SKM-1 treated with dmso at 0.1 percent for 144 hours (cell line): ENCODE results near the gene EPB41.
"Not testable (repeated sequence)": the region's sequence is repeated elsewhere in the genome, so short reads cannot be mapped to it uniquely, and the experiment has no call there.

Experiments
- DNase-seq: peaks from one replicate; lab custom pipeline; 2025; ENCODE audit not compliant: unreplicated experiment; lab: John Stamatoyannopoulos, UW

EPB41 gene

DNA sequence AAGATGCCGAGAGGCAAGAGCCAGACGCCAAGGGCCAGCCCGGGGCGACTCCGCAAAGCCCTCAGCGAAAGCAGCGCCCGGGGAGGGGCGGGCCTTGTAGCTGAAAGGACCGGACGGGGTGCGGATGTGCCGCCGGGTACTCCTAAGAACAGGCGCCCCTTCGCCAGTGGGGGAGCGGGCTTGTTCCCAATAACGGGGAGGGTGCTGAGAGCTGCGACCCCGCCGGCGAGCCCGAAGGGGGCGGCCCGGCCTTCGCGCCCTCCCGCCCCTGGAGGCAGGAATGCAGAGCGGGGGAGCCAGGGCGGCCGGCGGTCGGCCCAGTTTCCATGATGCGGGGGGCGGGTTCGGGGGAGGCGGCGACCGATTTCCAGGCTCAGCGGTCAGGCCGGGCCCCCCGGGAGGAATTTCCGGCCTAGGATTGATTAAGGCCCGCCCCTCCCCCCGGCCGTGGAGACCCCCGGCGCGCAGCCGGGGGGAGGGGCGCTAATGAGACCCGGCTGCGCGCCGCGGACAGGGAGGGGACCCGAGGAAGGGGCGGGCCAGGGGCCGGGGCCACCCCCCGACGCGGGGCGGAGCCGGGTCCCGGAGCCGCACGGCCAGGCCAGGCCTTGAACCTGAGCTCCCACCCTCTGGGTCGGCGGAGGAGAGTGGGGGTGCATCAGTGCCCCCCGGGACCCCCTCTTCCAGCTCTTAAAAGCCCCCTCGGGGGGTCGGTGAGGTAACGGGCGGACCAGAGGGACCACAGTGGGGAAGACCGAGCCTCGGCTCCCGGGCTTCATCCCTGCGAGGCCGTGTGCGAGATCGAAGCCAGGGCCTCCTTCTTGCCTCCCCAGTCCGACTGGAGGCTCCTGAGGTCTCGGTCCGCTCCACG lies 210.2 kb downstream of the EPB41 start:
- DNase-seq = no peak

DNA sequence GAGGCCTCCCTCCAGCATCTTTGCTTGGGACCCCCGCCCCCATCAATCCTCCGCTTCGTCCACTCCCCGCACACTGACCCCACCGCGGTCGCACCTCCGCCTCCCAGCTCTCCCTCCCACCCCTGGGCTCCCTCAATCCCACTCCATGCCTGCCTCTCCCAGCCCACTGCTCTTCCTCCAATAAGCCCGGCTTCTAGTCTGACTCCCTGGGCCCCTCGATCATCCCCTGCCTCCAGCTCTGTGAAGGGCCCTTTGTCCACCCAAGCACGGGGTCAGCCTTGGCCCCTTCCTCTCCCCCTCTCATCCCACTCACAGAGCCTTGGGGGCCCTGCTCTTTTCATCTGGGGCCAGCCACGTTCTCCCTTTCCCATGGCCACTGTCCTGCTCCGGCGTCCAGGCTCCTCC lies 210.9 kb downstream of the EPB41 start:
- no peak for DNase-seq

DNA sequence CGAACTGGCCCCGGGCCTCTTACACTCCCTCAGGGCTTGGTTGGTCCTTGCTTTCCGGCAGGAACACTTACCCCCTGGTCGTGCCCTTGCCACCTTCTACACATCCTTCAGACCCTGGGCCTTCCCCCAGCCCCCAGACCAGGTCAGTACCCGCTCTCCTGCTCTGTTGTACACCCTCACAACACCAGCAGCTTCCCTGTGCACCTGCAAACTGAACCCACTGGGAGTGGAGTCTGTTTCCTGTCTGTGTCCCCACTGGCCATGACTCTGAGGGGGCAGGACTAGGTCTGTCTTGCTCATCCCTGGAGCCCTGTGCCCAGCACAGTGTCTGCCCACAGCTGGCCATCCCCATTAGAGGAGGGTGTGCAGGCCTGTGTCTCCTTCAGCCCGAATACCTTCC lies 211.4 kb downstream of the EPB41 start:
- no peak for DNase-seq

DNA sequence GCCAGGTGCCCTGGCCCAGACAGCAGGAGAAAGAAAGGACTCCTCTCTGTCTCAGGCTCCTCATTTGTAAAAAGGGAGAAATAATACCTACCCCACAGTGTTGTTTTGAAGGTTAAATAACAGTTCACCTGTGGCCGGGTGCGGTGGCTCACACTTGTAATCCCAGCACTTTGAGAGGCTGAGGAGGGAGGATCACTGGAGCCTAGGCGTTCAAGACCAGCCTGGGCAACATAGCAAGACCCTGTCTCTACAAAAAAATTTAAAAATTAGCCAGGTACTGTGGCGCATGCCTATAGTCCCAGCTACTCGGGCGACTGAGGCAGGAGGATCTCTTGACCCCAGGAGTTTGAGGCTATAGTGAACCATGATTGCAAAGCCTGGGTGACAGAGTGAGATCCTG lies 211.8 kb downstream of the EPB41 start:
- DNase-seq = no peak

GRCh38 chr1:29128739-29129138 lies 214.4 kb downstream of the EPB41 start:
- DNase-seq = no peak

DNA sequence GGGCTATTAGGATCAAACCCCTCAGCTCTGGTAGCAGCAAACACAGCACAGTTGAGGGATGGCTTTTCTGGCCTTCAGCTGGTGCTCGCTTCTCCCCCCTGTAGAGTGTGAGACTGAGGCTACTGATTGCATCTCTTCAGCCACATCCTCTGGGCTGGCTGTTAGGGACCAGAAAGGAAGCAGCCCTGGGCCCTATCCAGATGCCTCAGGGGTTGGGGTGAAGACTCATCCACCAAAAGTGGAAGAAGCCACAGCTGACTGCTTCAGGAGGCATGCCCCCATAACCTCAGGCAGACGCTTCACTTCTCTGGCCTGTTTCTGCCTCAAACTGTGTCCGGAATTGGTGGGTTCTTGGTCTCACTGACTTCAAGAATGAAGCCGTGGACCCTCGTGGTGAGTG lies 215.5 kb downstream of the EPB41 start:
- no peak for DNase-seq

GRCh38 chr1:29131056-29131455 lies 216.7 kb downstream of the EPB41 start:
- not testable (repeated sequence) for DNase-seq

GRCh38 chr1:29133861-29134694 lies 219.7 kb downstream of the EPB41 start:
- DNase-seq = no peak

GRCh38 chr1:29134695-29135028 lies 220.3 kb downstream of the EPB41 start:
- no peak for DNase-seq

- no peak for DNase-seq
Observed at GRCh38 chr1:29136391-29136915, 222.1 kb downstream of the EPB41 start.

DNA sequence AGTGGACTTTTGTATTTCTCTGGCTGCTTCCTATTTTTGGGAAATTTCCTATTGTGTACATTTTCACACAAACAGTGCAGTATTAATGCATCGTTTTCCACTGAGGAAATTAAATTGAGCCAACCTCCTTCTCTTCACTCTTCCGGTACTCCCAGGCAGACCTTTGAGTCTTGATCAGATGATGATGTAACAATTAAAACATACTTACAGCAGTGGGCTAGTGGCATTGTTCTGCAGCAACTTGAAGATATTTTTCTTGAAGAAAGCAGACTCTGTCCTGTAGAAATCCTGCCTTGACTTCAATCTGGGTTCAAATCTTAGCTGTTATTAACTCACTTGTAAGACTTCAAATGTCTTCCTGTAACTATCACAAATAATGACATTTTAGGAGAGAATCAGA lies 228.3 kb downstream of the EPB41 start:
- no peak for DNase-seq

DNA sequence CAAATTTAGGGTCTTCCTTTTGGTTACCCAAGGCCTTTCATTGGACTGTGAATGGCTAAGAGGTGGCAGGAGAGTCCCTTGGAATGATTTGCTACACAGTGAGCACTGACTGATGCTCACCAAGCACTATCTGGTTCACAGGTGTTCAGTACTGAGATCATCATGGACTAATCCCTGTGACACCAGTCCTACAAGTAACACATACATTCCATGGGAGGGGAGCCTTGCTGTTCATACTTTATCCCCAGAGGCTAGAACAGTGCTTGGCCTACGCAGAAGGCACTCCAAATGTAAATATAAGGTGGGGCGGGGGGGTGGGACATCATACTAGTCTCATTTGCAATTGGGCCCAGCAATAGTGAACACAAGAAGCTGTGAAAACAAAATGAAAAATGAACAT lies 229.8 kb downstream of the EPB41 start:
- no peak for DNase-seq

DNA sequence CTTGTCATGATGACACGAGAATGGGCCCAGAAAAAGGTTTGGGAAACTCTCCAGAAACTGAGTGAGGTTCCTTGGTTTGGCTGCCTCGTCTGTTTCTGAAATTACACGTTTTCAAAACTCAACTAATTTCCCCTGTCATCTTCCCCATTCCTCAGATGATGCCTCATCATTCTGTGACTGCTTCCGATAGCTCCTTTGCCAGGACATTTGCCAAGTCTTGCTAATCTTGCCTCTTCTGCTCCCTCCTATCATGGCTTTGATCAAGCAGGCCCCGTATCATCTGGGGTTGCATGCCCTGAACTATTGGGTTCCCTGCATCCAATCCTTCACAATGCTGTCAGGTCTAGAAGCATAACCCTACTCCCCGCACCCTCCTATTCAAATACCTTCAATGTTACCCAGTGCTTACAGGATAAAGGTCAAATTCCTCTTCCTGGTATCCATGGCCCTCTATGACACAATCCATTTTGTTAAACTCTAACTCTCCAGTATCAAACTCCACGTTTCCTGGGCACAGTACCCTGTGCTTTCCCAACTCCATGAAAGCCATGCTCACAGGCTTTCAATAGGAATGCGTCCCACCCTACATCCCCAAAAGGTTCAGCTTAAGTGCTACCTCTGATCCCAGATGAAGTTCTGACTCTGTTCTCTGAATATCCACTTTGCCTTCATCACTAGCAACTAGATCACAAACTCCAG lies 231.5 kb downstream of the EPB41 start:
- no peak for DNase-seq

DNA sequence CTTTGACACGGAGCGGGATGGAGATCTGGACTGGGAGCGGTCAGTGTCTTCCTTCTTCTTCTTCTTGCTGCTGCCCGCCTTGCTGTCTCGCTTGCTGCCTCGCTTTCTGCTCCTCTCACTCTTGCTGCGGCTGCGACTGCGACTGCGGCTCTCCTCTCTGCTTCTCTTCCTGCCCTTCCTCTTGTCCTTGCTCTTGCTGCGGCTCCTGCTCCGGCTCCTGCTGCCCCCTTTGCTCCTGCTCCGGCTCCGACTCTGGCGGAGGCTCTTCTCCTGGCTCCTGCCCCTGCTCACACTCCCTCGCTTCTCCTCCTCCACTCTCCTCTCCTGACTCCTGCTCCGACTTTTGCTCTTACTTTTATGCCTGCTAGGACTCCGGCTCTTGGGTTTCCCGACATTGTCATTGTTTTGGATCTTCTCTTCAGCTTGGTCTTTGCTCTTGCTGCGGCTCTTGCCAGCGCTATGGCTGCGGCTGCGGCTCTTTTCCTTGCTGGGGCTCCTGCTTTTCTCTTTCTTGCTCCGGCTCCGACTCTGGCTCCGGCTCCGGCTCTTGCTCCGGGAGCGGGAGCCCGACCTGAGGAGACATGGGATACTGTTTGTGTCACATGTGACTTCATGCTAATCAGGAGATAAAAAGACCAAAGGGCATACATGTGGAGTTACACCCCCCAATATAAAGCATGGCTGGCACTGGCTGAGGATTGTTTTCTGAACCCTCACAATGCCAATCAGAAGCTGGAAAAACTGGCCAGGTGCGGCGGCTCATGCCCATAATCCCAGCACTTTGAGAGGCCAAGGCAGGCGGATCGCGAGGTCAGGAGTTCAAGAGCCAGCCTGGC lies 234.5 kb downstream of the EPB41 start:
- no peak for DNase-seq

DNA sequence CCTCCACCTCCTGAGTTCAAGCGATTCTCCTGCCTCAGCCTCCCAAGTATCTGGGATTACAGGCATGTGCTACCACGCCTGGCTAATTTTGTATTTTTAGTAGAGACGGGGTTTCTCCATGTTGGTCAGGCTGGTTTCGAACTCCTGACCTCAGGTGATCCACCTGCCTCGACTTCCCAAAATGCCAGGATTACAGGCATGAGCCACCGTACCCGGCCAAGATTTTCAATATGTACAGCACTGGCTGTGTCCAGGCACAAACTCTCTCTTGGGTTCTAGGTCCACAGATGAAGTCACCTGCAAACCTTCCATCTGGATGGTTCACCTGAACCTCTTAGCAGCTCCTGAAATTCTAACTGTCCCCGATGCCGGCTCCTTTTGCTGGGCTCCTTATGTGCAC lies 236.0 kb downstream of the EPB41 start:
- not testable (repeated sequence) for DNase-seq

DNA sequence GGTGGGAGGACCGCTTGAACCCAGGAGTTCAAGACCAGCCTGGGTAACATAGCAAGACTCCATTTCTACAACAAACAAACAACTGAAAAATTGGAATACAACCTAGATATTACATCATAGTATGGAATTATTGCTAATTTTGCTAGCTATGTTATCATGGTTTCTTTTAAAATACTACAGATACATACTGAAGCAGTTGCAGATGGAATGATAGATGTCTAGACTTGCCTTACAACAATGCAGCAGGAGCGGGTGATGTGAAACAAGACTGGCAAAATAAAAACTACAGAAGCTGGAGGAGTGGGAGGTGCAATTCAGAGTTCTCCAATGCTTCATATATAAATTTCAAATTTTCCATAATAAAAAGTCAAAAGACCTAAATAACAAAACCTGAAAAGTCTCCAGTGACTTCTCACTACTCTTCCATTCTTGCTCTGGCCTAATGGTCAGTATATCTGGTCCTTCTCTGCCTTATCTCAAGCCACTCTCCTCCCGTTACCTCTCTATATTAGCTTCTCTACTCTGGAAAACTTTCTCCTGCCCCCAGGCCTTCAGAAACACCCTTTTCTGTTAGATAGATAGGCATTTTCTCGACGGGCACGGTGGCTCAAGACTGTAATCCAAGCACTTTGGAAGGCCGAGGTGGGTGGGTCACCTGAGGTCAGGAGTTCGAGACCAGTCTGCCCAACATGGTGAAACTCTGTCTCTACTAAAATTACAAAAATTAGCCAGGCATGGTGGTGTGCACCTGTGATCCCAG lies 237.9 kb downstream of the EPB41 start:
- no peak for DNase-seq

GRCh38 chr1:29156543-29157268 lies 242.3 kb downstream of the EPB41 start:
- DNase-seq = no peak

- no peak for DNase-seq
Observed at GRCh38 chr1:29157269-29157601, 242.9 kb downstream of the EPB41 start.

GRCh38 chr1:29159773-29160172 lies 245.4 kb downstream of the EPB41 start:
- no peak for DNase-seq
